ENCODE results near the gene ATP13A4.

The ATP13A4 gene

DNA sequence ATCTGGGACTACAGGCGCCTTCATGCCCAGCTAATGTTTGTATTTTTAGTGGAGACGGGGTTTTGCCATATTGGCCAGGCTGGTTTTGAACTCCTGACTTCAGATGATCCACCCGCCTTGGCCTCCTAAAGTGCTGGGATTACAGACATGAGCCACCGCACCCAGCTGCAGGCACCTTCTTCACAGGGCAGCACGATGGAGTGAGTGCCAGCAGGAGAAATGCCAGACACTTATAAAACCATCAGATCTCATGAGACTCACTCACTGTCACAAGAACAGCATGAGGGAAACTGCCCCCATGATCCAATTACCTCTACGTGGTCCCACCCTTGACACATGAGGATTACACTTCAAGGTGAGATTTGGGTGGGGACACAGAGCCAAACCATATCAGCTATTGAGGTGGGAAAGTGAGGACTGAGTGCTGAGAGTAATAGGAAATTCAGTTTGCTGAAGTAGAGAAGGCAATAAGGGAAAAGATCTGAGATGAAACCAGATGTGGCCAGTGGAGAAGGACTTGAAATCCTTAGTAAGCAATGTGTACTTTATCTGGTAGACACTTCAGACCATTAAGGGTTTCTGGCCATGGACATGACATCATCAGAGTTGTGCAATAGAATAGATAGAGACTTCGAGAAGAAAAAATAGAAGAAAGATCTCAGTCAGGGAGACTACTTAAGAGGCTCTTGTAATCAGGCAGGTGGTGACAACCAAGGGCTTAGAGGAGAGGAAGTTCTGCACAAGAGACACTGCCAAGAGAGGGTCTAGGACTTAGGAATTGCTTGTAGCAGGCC is 158.0 kb downstream of the ATP13A4 start:
- no peak for DNase-seq (ENCODE audit: low read depth in 2 of 2)

DNA sequence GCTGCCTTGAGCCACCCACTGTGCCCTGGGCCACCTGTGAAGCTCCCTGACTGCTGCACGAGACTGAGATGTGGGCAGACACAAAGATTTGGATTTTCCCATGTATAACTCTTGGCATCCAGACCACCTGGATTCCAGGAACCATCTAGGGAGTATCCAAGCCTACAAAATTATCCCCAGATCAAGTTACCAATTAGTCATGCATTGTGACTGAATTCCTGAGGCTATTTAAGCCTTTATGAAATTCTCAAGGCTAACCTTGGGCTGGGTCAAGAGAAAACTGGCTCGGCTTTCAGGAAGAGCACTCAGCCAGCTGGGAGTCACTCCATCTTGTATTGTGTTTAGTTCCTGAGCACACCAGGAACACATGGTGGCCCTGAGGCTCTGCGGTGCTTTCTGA is 162.8 kb downstream of the ATP13A4 start:
- DNase-seq (ENCODE audit: low read depth in 2 of 2) = no peak

DNA sequence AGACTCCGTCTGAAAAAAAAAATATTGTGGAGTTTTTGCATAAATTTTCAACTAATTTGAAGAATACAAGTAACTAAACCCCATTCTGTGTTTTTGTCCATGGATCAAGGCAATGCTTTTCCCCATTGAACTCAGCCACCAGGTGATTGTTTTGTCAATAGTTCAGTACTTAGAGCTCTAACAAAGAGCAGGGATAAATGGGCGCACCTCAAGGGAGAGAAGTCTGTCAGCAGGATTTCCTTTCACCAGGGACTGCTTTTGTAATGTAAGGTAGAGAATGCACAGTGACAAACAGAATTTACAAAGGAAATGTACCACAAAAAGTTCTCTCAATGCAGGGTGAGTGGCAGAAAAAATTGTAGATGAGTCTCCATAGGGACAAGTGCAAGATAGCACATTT is 165.4 kb downstream of the ATP13A4 start:
- DNase-seq (ENCODE audit: low read depth in 2 of 2) = no peak

DNA sequence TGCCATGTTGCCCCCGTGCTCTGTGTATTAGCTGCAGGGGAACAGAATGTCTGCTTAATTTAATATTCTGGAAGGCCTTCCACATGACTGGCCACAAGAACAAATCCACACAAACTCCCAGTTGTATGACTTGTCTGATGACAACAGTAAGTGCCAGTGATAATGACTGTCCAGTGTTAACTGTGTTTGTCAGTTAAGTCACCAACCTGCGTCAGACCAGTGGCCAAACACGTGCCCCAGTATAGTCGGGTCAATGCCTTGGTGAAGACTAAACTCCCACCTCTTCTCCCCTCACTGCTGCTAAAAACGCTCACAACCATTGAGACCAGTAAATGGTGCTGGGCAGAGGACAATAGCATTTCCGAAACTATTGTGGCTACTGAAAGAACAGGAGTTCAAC is 166.3 kb downstream of the ATP13A4 start:
- DNase-seq (ENCODE audit: low read depth in 2 of 2) = no peak

DNA sequence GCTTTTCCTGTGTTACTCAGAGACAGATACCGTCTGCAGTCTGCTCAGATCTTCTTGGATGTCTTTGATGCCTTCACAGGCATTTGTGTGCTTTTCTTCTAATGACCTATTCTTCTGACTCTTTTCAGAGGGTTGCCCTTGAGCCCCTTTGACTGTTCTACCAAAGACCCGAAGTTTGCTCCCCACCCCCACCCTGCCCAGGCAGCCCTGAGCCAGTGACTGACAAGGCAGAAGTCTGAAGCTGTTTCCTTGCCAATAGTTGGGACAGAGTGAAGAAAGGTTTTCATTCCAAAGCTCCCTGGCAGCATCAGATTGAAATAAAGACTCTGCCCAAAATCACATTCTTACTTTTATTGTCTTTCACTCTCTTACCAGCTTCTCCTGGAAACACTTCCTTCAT is 167.1 kb downstream of the ATP13A4 start:
- DNase-seq (ENCODE audit: low read depth in 2 of 2) = no peak

DNA sequence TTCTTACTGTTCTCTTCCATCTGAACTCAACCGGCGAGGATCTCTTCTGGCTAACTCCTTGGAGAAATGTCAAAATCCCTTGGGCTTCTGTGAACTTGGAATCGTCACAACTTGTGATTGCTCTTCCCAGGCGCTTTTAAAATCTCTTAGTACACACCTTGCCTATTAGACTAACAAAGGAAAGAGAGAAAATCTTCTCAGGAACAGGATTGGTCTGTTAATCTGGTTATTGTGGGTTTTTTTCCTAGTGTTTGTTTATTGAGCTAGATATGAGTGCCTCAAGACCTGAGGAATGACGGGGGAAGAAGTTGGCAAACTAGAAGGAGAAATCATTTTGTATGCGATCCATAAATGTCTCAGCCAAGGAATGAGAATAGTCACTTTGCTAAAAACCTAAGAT is 176.0 kb downstream of the ATP13A4 start, which contains the start of gene ATP13A5:
ATP13A5 (minus strand) TSS at position 48 of the 400 bp plus-strand sequence; CDS start at position 20, 28 bp downstream.
- DNase-seq (ENCODE audit: low read depth in 2 of 2) = no peak

DNA sequence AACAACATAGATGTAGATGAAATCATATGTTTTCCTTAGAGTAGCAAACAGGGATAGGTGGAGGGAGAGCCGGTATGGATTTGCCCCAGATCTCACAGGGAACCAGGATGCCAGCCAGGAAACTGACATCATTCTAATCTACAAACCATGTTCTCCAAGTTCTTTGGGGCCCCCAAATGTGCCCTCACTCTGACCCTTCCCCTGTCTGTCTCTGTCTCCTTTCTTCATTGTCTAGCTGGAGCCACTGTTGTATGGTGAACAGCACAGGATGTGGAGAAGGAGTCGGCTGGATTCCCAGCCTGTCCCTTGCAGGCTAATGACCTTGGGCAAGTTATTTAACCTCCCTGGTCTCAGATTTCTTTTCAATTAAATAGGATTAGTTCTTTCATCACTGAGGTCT is 177.1 kb downstream of the ATP13A4 start:
- DNase-seq (ENCODE audit: low read depth in 2 of 2) = no peak

DNA sequence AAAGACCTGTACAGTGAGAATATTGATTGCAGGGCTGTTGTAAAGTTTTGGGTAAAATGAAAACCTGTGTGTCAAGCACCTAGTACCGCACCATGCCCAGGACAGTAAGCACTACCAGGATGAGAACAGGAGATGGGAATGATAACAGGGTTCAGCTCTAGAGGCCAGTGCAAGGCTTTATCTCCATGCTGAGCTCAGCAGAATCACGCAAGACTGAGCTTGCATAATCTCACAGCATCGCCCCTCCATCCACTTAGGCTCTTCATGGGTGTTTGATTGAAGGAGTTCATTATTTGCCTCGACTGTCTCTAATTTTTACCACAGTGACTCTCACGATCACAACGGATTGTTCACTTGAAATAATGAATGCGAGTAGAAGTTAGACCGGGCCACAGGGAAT is 179.1 kb downstream of the ATP13A4 start:
- DNase-seq (ENCODE audit: low read depth in 2 of 2) = no peak

DNA sequence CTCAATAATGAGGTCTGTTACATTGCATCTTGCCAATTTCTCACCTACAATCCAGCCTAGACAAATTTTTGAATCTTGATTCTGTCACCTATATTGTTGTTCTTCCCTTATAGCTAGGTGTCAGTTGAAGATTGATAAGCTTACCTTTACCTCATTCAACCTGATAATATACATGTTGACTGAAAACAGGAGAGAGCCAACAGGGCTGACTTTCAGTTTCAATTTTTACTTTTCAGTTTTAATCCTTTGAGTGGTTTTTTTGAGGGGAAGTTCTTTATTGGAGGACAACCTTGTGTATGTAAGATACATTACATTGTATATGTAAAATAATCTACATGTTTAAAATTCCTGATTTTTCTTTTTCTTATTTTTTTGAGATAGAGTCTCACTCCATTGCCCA is 181.9 kb downstream of the ATP13A4 start:
- DNase-seq (ENCODE audit: low read depth in 2 of 2) = no peak

DNA sequence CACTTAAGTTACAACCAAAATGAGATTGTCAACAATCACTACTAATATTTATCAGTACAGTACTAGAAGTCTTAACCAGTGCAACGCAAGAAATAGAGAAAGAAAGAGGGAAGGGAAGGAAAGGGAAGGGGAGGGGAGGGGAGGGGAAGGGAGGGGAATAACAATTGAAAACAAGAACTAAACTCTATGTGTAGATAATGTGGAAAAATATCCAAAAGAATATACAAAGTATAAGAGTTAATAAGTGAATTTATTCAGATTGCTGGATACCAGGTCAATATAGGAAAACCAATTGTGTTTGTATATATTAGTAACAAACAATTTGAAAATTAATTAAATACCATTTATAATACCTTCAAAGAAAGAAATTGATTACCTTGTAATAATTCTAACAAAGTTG is 186.8 kb downstream of the ATP13A4 start:
- no peak for DNase-seq (ENCODE audit: low read depth in 2 of 2)

DNA sequence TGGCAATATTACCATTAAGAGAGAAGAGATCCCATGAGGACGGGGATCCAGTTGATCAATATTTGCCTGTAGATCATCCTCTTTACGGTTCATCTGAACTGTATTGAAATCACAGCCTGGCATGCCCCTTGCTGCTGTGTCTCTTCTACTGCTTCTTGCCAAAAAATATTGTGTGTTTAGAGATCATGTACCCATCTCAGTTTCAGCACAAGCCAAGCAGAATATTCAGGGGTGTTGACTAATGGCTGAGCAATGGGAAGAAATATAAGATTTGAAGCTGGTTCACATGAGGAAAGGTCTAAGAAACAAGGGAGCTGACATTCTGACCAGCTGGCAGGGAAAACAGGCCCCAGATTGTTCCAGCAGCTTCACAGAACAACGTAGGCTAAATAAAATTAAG is 197.4 kb downstream of the ATP13A4 start:
- DNase-seq (ENCODE audit: low read depth in 2 of 2) = no peak

DNA sequence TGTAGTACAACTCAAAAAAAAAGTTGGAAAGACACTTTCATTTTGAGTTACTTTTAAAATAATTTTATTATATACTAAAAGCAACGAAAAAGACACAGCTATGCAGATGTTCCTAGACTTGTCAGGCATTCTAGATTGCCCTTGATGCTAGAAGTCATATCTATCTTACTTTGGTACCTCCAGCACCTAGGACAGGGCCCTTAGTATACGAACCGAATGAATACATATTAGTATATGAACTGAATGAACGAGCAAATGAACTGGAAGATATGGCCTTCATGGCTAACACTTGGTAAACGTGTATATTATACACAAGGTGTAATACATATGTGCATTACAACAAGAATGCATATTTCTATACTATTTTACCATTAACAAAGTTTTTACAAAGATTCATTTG is 200.3 kb downstream of the ATP13A4 start:
- DNase-seq (ENCODE audit: low read depth in 2 of 2) = no peak

Measured in stimulated activated CD8-positive, alpha-beta memory T cell treated with anti-CD3 and anti-CD28 coated beads, Interleukin-7, amount 100 ng/mL, for 1 hour (primary cell).